Smooth muscle cell of the brain vasculature (primary cell): ENCODE results near the gene PGPEP1.
"Not testable (repeated sequence)": the region's sequence is repeated elsewhere in the genome, so short reads cannot be mapped to it uniquely, and the experiment has no call there.

Experiments
- DNase-seq: peaks from one replicate; pipeline ENCODE4 v3.0.0-alpha.2; 2012; ENCODE audit warnings: low read depth, low spot score

The PGPEP1 gene

GRCh38 chr19:18390065-18390907, 49.9 kb downstream of the PGPEP1 start:
- DNase-seq, result no peak

- no peak for DNase-seq
Observed at GRCh38 chr19:18391509-18392075, 51.2 kb downstream of the PGPEP1 start.

GRCh38 chr19:18392417-18392816, 52.0 kb downstream of the PGPEP1 start:
- DNase-seq, result no peak

GRCh38 chr19:18392926-18393325, 52.5 kb downstream of the PGPEP1 start:
- no peak for DNase-seq

- DNase-seq, result no peak
Observed at GRCh38 chr19:18393836-18394235, 53.4 kb downstream of the PGPEP1 start.

GRCh38 chr19:18396471-18397241, 56.3 kb downstream of the PGPEP1 start:
- DNase-seq, result no peak

- DNase-seq, result no peak
Observed at GRCh38 chr19:18397242-18398202, 57.1 kb downstream of the PGPEP1 start, which contains the start of gene LRRC25. TSS of gene LRRC25 (minus strand) at chr19:18397622. CDS start at chr19:18396963, 659 bp downstream.

GRCh38 chr19:18399008-18399407, 58.6 kb downstream of the PGPEP1 start:
- DNase-seq, result no peak

- no peak for DNase-seq
Observed at GRCh38 chr19:18401580-18402112, 61.2 kb downstream of the PGPEP1 start.

- DNase-seq, result not testable (repeated sequence)
Observed at GRCh38 chr19:18402455-18403248, 62.3 kb downstream of the PGPEP1 start.

- DNase-seq, result not testable (repeated sequence)
Observed at GRCh38 chr19:18405754-18406153, 65.4 kb downstream of the PGPEP1 start.

- no peak for DNase-seq
Observed at GRCh38 chr19:18406749-18407148, 66.4 kb downstream of the PGPEP1 start.

- no peak for DNase-seq
Observed at GRCh38 chr19:18408053-18408476, 67.7 kb downstream of the PGPEP1 start.

GRCh38 chr19:18412610-18413239, 72.3 kb downstream of the PGPEP1 start:
- DNase-seq, result no peak

GRCh38 chr19:18414504-18415177, 74.2 kb downstream of the PGPEP1 start:
- DNase-seq, result no peak

GRCh38 chr19:18415178-18415867, 74.9 kb downstream of the PGPEP1 start:
- DNase-seq, result no peak

- no peak for DNase-seq
Observed at GRCh38 chr19:18416778-18417249, 76.4 kb downstream of the PGPEP1 start.
